Central memory CD8-positive, alpha-beta T cell (primary cell): ENCODE results near the gene SORBS1.

Experiments
- ATAC-seq: fragments of 150-1000 bp; cut with Tn5 transposase; replicated peaks from 2 replicates; pipeline ENCODE4 v1.10.0; 2022; ENCODE audit warnings: mild to moderate bottlenecking, moderate FRiP score, moderate number of reproducible peaks; ENCODE audit not compliant: poor library complexity, severe bottlenecking; ENCODE audit errors: extremely low read depth
- DNase-seq, 2 donors: peaks; one replicate each; pipeline ENCODE4 v3.0.0; 2021; ENCODE audit warnings: low spot score in 2 of 2
- H3K27ac Mint-ChIP-seq: one replicate; pipeline ENCODE4 v1.8.0; 2022; ENCODE audit warnings: low read depth, mild to moderate bottlenecking, moderate library complexity, mixed read lengths
- H3K27me3 Mint-ChIP-seq: one replicate; pipeline ENCODE4 v1.8.0; 2022; ENCODE audit warnings: mixed read lengths
- H3K36me3 Mint-ChIP-seq: one replicate; pipeline ENCODE4 v1.8.0; 2022; ENCODE audit warnings: mild to moderate bottlenecking, moderate library complexity, mixed read lengths; ENCODE audit not compliant: insufficient read depth
- H3K4me1 Mint-ChIP-seq: one replicate; pipeline ENCODE4 v1.8.0; 2022; ENCODE audit warnings: mixed read lengths
- H3K4me3 Mint-ChIP-seq: one replicate; pipeline ENCODE4 v1.8.0; 2022; ENCODE audit warnings: mild to moderate bottlenecking, moderate library complexity, mixed read lengths
- H3K9me3 Mint-ChIP-seq: one replicate; pipeline ENCODE4 v1.8.0; 2022; ENCODE audit warnings: mixed read lengths

SORBS1 gene

GRCh38 chr10:95309958-95310357, 251.2 kb downstream of the SORBS1 start:
- Mint-ChIP-seq H3K27ac (no peak overlapping the region), H3K27me3 (peaks cover 6% of the 10 kb centered on the region), H3K36me3 (no peaks in the 10 kb centered on the region), H3K4me1 (no peaks in the 10 kb centered on the region), H3K9me3 (no peaks in the 10 kb centered on the region), H3K4me3 (no peak overlapping the region)
- ATAC-seq, result no peak
- no peak for DNase-seq

GRCh38 chr10:95308389-95309302, 252.5 kb downstream of the SORBS1 start:
- Mint-ChIP-seq H3K27ac (no peak overlapping the region), H3K4me3 (no peak overlapping the region), H3K4me1 (no peaks in the 10 kb centered on the region), H3K27me3 (peaks cover 6% of the 10 kb centered on the region), H3K36me3 (no peaks in the 10 kb centered on the region), H3K9me3 (no peaks in the 10 kb centered on the region)
- DNase-seq, result no peak
- no peak for ATAC-seq

GRCh38 chr10:95306851-95307250, 254.3 kb downstream of the SORBS1 start:
- DNase-seq, result no peak
- no peaks in the 10 kb centered on the region for H3K9me3 Mint-ChIP-seq
- ATAC-seq, result no peak
- no peak overlapping the region for H3K4me3 Mint-ChIP-seq
- H3K4me1 Mint-ChIP-seq, result no peaks in the 10 kb centered on the region
- H3K27me3 Mint-ChIP-seq, result peaks cover 6% of the 10 kb centered on the region
- no peaks in the 10 kb centered on the region for H3K36me3 Mint-ChIP-seq
- H3K27ac Mint-ChIP-seq, result no peak overlapping the region

GRCh38 chr10:95306318-95306650, 254.9 kb downstream of the SORBS1 start:
- Mint-ChIP-seq H3K4me3 (no peak overlapping the region), H3K4me1 (no peaks in the 10 kb centered on the region)
- no peak for ATAC-seq

GRCh38 chr10:95305606-95306317, 255.4 kb downstream of the SORBS1 start:
- H3K27ac Mint-ChIP-seq, result no peak overlapping the region
- no peak for ATAC-seq
- no peaks in the 10 kb centered on the region for H3K36me3 Mint-ChIP-seq
- no peak for DNase-seq
- no peaks in the 10 kb centered on the region for H3K9me3 Mint-ChIP-seq
- H3K4me3 Mint-ChIP-seq, result no peak overlapping the region
- no peaks in the 10 kb centered on the region for H3K4me1 Mint-ChIP-seq
- H3K27me3 Mint-ChIP-seq, result peaks cover 6% of the 10 kb centered on the region

More at GRCh38 chr10:95306318-95306650, 254.9 kb downstream of the SORBS1 start:
- Mint-ChIP-seq H3K9me3 (no peaks in the 10 kb centered on the region), H3K27ac (no peak overlapping the region), H3K36me3 (no peaks in the 10 kb centered on the region), H3K27me3 (peaks cover 6% of the 10 kb centered on the region)
- DNase-seq, result no peak

GRCh38 chr10:95304976-95305375, 256.2 kb downstream of the SORBS1 start:
- Mint-ChIP-seq H3K36me3 (no peaks in the 10 kb centered on the region), H3K4me1 (no peaks in the 10 kb centered on the region)
- ATAC-seq, result no peak

GRCh38 chr10:95304463-95304862, 256.7 kb downstream of the SORBS1 start:
- no peaks in the 10 kb centered on the region for H3K36me3 Mint-ChIP-seq
- no peaks in the 10 kb centered on the region for H3K4me1 Mint-ChIP-seq
- peaks cover 6% of the 10 kb centered on the region for H3K27me3 Mint-ChIP-seq
- H3K27ac Mint-ChIP-seq, result no peak overlapping the region
- DNase-seq, result no peak
- ATAC-seq, result no peak
- H3K9me3 Mint-ChIP-seq, result no peaks in the 10 kb centered on the region
- no peak overlapping the region for H3K4me3 Mint-ChIP-seq

More at GRCh38 chr10:95304976-95305375, 256.2 kb downstream of the SORBS1 start:
- Mint-ChIP-seq H3K27ac (no peak overlapping the region), H3K9me3 (no peaks in the 10 kb centered on the region), H3K4me3 (no peak overlapping the region), H3K27me3 (peaks cover 6% of the 10 kb centered on the region)
- no peak for DNase-seq

GRCh38 chr10:95303950-95304349, 257.2 kb downstream of the SORBS1 start:
- DNase-seq (no peak), ATAC-seq (no peak)
- Mint-ChIP-seq H3K9me3 (no peaks in the 10 kb centered on the region), H3K4me3 (no peak overlapping the region), H3K27ac (no peak overlapping the region), H3K27me3 (peaks cover 6% of the 10 kb centered on the region), H3K36me3 (no peaks in the 10 kb centered on the region), H3K4me1 (no peaks in the 10 kb centered on the region)

- no peak for DNase-seq
- Mint-ChIP-seq H3K27ac (no peak overlapping the region), H3K36me3 (no peaks in the 10 kb centered on the region), H3K4me1 (no peaks in the 10 kb centered on the region), H3K9me3 (no peaks in the 10 kb centered on the region), H3K27me3 (peaks cover 6% of the 10 kb centered on the region), H3K4me3 (no peak overlapping the region)
- ATAC-seq, result no peak
Measured at GRCh38 chr10:95303535-95303934, 257.6 kb downstream of the SORBS1 start.

GRCh38 chr10:95300022-95300539, 261.1 kb downstream of the SORBS1 start:
- no peak overlapping the region for H3K27ac Mint-ChIP-seq
- H3K9me3 Mint-ChIP-seq, result no peaks in the 10 kb centered on the region
- no peaks in the 10 kb centered on the region for H3K27me3 Mint-ChIP-seq
- H3K4me1 Mint-ChIP-seq, result peaks cover 10% of the 10 kb centered on the region
- ATAC-seq, result no peak
- no peaks in the 10 kb centered on the region for H3K36me3 Mint-ChIP-seq
- no peak overlapping the region for H3K4me3 Mint-ChIP-seq
- DNase-seq, result no peak

- DNase-seq (no peak), ATAC-seq (no peak)
- Mint-ChIP-seq H3K4me1 (peaks cover 18% of the 10 kb centered on the region), H3K4me3 (no peak overlapping the region), H3K9me3 (no peaks in the 10 kb centered on the region), H3K27me3 (no peaks in the 10 kb centered on the region), H3K36me3 (peaks cover 2% of the 10 kb centered on the region), H3K27ac (no peak overlapping the region)
Measured at GRCh38 chr10:95297402-95297801, 263.8 kb downstream of the SORBS1 start.

GRCh38 chr10:95296764-95297163, 264.4 kb downstream of the SORBS1 start:
- no peak for ATAC-seq
- Mint-ChIP-seq H3K4me3 (no peak overlapping the region), H3K9me3 (no peaks in the 10 kb centered on the region), H3K27ac (no peak overlapping the region), H3K4me1 (peaks cover 20% of the 10 kb centered on the region), H3K36me3 (peaks cover 2% of the 10 kb centered on the region), H3K27me3 (no peaks in the 10 kb centered on the region)
- no peak for DNase-seq
